Aorta (tissue), 5 donors: ENCODE data around the gene MSANTD2. TPM values are rescaled to one million over a fixed set of nuclear protein-coding genes. Genes with fewer than 3 reads are reported as not detected.

Experiments
- ATAC-seq: fragments of 200-7000 bp; cut with Tn5 transposase; one replicate; pipeline ENCODE4 v1.9.1; 2022; ENCODE audit warnings: moderate library complexity; ENCODE audit not compliant: low FRiP score
- DNase-seq, 2 donors: peaks; one replicate each; pipeline ENCODE4 v3.0.0-alpha.2; 2020
- H3K27ac ChIP-seq, 2 donors: one replicate each; pipeline ENCODE4 v1.5.1; 2013; ENCODE audit warnings: low read length in 2 of 2, mild to moderate bottlenecking in 2 of 2, moderate library complexity in 2 of 2, control low read depth in 1 of 2, inconsistent platforms in 1 of 2, low read depth in 1 of 2
- H3K27me3 ChIP-seq, 2 donors: one replicate each; pipeline ENCODE4 v1.6.1; 2013; ENCODE audit warnings: control low read depth in 1 of 2, low read length in 1 of 2, mild to moderate bottlenecking in 1 of 2, moderate library complexity in 1 of 2; ENCODE audit not compliant: insufficient read depth in 2 of 2, control insufficient read depth in 1 of 2
- H3K36me3 ChIP-seq, 2 donors: one replicate each; pipeline ENCODE4 v1.6.1; 2013; ENCODE audit warnings: control low read depth in 1 of 2, low read length in 1 of 2, mild to moderate bottlenecking in 1 of 2; ENCODE audit not compliant: insufficient read depth in 2 of 2, control insufficient read depth in 1 of 2
- H3K4me1 ChIP-seq, 2 donors: one replicate each; pipeline ENCODE4 v1.6.1; 2013; ENCODE audit warnings: low read length in 2 of 2, control low read depth in 1 of 2, mild to moderate bottlenecking in 1 of 2, moderate library complexity in 1 of 2; ENCODE audit not compliant: insufficient read depth in 2 of 2, control insufficient read depth in 1 of 2
- H3K4me3 ChIP-seq, 2 donors: one replicate each; pipeline ENCODE4 v1.5.1; 2013; ENCODE audit warnings: low read length in 2 of 2, control low read depth in 1 of 2, mild to moderate bottlenecking in 1 of 2
- H3K9me3 ChIP-seq: one replicate; pipeline ENCODE4 v1.6.1; 2013; ENCODE audit warnings: mild to moderate bottlenecking, low read length; ENCODE audit not compliant: control insufficient read depth
- WGBS, 2 donors: extraction: QIAGEN DNeasy Blood & Tissue Kit; methylation state at CpG; one replicate each; pipeline ENCODE4 v1.1.7; 2013; 5-methylcytosine and 5-hydroxymethylcytosine counted together
- intact Hi-C, 2 donors: fragments of 100-400 bp; cut with DNase I; formaldehyde crosslinking; loops; one replicate each; pipeline versions ENCODE4 v1.14.2 to v1.15.0; 2022
- long read RNA-seq, 2 donors: library from polyadenylated mRNA; unstranded; transcript quantifications; one replicate each; pipeline ENCODE4 v2.0.0, GENCODE V29; 2020 to 2021
- polyA plus RNA-seq, 2 donors: library from polyadenylated mRNA; stranded (reverse); fragments of 200-250 nt; gene quantifications; one replicate each; pipeline ENCODE4 v1.2.3, GENCODE V29; 2013
- total RNA-seq, 2 donors: library from RNA; stranded (reverse); fragmentation: NEBNext Ultra II Directional; extraction: Animal tissue kit (Norgen Biotek cat#: 25700); gene quantifications; one replicate each; pipeline ENCODE4 v1.2.1, GENCODE V29; 2021
- donor health status: healthy with polysubstance abuse.
- donor health status: Bipolar disorder and iron deficiency.
- donor health status: DM: no; HTN: no; CAD: no.
- donor health status: DM: no; HTN: no; CAD: no.
- donor health status: DM: yes; HTN: yes; CAD: no.

Gene MSANTD2
- total RNA-seq (10 to 100 TPM; 21.5 to 23.6 TPM), polyA plus RNA-seq (10 to 100 TPM in 1 of 2 donors, 1 to 10 TPM in 1; 6.3 to 18.0 TPM)
- long read RNA-seq, donor 1, partial matches to known transcripts, result 0 of 9 reads
- long read RNA-seq, donor 1, other reads (novel, unspliced or antisense), result 8 of 9 reads
- long read RNA-seq, donor 2, transcript MSANTD2-201 (4 exons, 2,495 nt), result major isoform, 5 of 11 reads
- long read RNA-seq, donor 2, partial matches to known transcripts, result 0 of 11 reads
- long read RNA-seq, donor 2, other reads (novel, unspliced or antisense), result 4 of 11 reads

DNA sequence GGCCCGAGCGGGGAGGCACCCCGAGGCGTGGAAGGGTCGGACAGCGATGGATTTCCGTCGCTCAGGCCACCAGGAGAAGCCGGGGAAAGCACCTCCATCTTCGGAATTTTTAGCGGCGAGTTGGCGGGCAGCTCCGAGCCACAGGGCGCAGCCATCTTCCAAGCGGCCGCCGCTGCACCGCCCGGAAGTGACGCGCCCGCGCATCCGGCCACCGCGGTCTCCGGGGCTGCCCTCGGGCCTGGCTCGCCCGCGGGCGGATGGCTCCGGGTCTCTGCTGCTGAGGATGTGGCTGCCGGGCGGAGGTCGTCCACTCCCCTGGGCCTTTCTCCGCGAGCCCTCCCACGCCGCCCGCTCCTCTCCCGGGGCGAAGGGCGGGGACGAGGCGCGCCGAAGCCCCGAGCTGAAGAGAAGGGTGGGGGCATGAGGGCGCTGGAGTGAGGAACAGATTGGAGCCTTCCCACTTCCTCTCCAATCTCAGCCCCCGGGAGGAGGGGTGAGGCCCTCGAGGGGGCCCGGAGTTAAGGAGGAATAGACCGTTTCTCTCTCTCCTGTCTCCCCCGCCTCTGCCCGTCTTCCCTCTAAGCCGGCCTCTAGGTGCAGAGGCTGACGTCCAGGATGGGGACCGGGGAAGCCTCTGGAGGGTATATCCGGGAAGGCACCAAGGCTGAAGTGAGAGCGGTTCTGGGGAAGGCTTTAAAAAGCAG lies at the start of gene MSANTD2:
Gene MSANTD2 (minus strand): TSS at position 181 of the 704 bp plus-strand sequence. CDS start 26 bp downstream, at position 155.
- no peaks in the 10 kb centered on the region for H3K9me3 ChIP-seq
- intact Hi-C loops, result loop anchor here (2.0 to 5.0 kb wide), 2 partner anchors 37 to 38 kb away; partner anchors contain the start of gene ESAM (in 1 of the 2)
- DNase-seq (peak; percentile 90 to 94), ATAC-seq (peak; percentile 97)
- peak within 1 kb of the TSS; percentile 95 to 97 for H3K4me3 ChIP-seq
- no peaks in the 10 kb centered on the region for H3K36me3 ChIP-seq
- WGBS, 2 donors, result 0 to 1% methylated on average over 57 to 62 of the region's 62 CpGs
- no peaks in the 10 kb centered on the region for H3K27me3 ChIP-seq
- H3K4me1 ChIP-seq, result peaks cover 1 to 6% of the 10 kb centered on the region in 2 donors
- H3K27ac ChIP-seq, result peak within 1 kb of the TSS; percentile 77 to 99

DNA sequence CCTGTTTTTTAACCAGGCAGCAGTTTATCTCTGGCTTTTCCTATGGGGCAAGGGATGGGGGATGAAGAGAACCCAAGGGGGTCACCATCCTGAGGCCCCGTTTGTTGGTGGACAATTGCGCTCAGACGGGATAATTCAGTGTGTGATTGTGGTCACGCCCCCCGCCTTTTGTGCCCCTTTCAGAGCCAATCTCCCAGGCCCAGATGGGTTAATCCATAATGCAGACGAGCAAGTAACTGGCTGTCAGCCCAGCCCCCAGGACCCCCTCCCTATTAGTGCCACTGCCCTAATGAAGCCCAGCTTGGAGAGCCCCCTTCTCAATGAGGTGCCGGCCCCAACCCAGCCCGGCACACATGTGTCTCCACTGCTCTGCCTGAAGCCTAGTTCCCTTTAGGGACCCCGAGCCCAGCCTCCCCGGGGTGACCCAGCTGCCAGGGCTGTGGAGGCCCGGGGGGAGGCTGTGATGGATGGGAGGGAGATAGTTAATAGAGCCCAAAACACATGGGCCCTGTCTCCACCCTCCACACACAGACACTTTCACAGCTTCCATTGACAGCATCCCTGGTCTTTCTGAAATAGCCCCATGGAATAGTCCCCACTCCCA lies 46.0 kb upstream of the MSANTD2 start:
- no peaks in the 10 kb centered on the region for H3K36me3 ChIP-seq
- intact Hi-C loops, result no loop called here
- H3K9me3 ChIP-seq, result no peaks in the 10 kb centered on the region
- H3K27ac ChIP-seq, result no peak overlapping the region
- no peak for DNase-seq
- WGBS, 2 donors, result 8 to 11% methylated on average over 11 of the region's 11 CpGs
- ATAC-seq, result no peak
- no peak overlapping the region for H3K4me3 ChIP-seq
- H3K27me3 ChIP-seq, result no peaks in the 10 kb centered on the region
- no peaks in the 10 kb centered on the region for H3K4me1 ChIP-seq

DNA sequence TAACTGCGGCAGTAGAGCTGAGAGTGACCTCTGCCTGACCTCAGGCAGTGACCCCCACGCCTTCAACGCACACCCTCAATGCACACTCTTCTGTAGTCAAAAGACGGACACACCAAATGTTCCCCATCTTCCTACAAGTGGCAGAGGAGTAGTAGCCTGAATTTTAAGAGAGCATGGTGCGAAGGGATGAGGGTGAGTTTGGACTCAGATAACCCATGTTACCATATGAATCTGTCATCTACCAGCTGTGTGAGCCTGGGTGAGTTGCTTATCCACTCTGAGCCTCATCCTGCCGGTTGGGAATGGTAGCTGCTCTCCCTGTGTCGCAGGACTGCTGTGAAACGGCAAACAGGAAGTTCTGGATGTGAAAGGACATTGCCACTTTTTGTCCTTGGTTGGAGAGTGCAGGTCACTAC lies 44.5 kb upstream of the MSANTD2 start:
- WGBS, 2 donors, result 8 to 10% methylated on average over 8 of the region's 8 CpGs
- no peaks in the 10 kb centered on the region for H3K4me1 ChIP-seq
- no peak for ATAC-seq
- H3K4me3 ChIP-seq, result no peak overlapping the region
- peaks cover 0 to 3% of the 10 kb centered on the region in 2 donors for H3K27me3 ChIP-seq
- intact Hi-C loops, result no loop called here
- no peaks in the 10 kb centered on the region for H3K36me3 ChIP-seq
- no peak overlapping the region for H3K27ac ChIP-seq
- H3K9me3 ChIP-seq, result no peaks in the 10 kb centered on the region
- no peak for DNase-seq

DNA sequence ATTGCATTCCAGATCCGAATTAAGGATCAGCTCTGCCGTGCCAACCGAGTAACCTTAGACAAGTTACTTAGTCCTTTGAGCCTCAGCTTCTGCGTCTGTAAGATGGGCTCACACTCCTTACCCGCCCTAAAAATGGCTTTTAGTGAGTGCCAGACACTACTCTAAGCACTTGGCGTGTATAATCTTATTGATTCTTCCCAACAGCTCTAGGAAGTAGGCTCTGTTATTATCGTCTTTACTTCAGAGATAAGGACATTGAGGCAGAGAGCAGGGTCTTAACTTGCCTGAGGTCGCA lies 43.4 kb upstream of the MSANTD2 start:
- no peak overlapping the region for H3K27ac ChIP-seq
- intact Hi-C loops, result no loop called here
- ATAC-seq (no peak), DNase-seq (no peak)
- no peak overlapping the region for H3K4me3 ChIP-seq
- WGBS, 2 donors, result 8 to 9% methylated on average over 8 of the region's 8 CpGs
- H3K36me3 ChIP-seq, result no peaks in the 10 kb centered on the region
- no peaks in the 10 kb centered on the region for H3K9me3 ChIP-seq
- H3K27me3 ChIP-seq, result peaks cover 0 to 3% of the 10 kb centered on the region in 2 donors
- H3K4me1 ChIP-seq, result no peaks in the 10 kb centered on the region

DNA sequence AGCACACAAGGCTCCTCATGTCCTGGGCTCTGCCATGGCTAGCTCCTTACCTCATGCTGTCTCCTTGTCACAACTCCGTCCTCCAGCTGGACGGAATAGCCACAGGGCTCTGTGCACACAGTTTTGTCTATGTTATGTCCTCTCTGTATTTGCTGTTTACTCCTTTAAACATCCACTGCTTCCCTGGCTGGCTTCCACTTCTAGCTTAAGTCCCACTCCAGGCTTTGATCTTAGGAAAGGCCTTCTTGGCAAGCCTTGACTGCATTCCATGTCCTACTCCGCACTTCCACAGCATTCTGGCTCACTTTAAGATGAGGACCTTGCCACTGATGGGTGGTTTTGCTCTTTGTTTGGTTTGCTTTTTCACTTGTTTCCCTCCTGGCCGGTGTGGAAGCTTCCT lies 42.1 kb upstream of the MSANTD2 start:
- intact Hi-C loops, result no loop called here
- ATAC-seq (no peak), DNase-seq (no peak)
- Histone ChIP-seq H3K36me3 (no peaks in the 10 kb centered on the region), H3K27ac (no peak overlapping the region), H3K4me3 (no peak overlapping the region), H3K9me3 (no peaks in the 10 kb centered on the region), H3K4me1 (no peaks in the 10 kb centered on the region), H3K27me3 (peaks cover 0 to 3% of the 10 kb centered on the region in 2 donors)
- WGBS, 2 donors, result 63% methylated on average over 4 of the region's 4 CpGs

DNA sequence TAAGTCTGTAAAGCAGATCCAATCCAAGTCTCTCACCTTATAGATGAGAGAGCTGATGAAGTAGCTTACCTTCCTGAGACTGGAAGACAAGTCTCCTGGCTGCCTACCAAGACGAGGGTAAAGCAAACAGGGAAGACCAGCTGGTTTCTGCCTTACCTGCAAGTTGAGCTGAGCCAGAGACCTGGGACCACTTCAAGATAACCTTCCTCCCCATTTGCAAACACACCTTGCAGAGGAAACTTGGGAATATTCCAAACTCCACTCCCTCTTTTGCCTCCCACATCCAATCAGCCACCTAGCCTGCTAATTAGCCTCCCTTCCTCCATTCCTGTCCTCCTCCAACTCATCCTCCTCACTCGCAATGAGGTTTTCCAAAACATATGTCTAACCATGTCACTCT lies 41.6 kb upstream of the MSANTD2 start:
- Histone ChIP-seq H3K27ac (no peak overlapping the region), H3K9me3 (no peaks in the 10 kb centered on the region), H3K36me3 (no peaks in the 10 kb centered on the region), H3K27me3 (peaks cover 0 to 3% of the 10 kb centered on the region in 2 donors), H3K4me1 (no peaks in the 10 kb centered on the region), H3K4me3 (no peak overlapping the region)
- WGBS, 2 donors, result 84 to 87% methylated on average over 2 of the region's 2 CpGs
- no peak for ATAC-seq
- intact Hi-C loops, result no loop called here
- DNase-seq, result no peak

DNA sequence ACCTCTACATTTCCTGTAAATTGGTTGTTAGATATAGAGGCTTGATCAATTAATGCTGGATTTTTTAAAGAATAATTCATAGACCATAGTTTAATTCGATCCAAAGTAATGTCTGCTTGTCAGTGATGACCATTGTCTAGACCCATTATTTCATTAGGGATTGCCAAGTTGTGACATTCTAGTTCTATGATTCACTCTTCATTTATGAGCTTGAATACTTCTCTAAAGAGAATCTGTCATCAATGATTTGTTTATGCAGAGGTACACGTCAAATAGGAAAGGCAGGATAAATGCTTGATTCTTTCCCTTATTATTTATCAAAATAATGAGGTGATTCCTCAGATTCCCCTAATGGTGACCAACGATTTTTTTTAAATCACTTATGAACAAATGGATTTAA lies 41.0 kb upstream of the MSANTD2 start:
- intact Hi-C loops, result no loop called here
- peaks cover 0 to 3% of the 10 kb centered on the region in 2 donors for H3K27me3 ChIP-seq
- no peak for DNase-seq

DNA sequence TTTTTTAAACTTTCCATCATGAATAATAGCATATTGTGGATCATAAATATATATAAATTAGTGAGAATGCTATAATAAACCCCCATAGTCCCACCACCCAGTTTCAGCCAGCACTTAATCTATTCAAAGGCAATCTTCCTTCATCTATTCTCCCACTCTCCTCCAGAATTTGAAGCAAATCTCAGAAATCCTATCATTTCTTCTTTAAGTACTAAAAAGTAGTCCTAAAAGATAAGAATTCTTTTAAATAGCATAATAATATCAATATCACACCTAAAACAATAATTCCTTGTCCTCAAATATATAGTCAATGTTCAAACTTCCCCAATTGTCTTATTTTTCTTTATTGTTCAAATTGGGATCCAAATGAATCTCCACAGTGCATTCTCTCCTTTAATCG lies 40.5 kb upstream of the MSANTD2 start:
- H3K27ac ChIP-seq, result no peak overlapping the region
- H3K27me3 ChIP-seq, result peaks cover 0 to 3% of the 10 kb centered on the region in 2 donors
- H3K4me3 ChIP-seq, result no peak overlapping the region
- intact Hi-C loops, result no loop called here
- DNase-seq (no peak), ATAC-seq (no peak)
- H3K4me1 ChIP-seq, result no peaks in the 10 kb centered on the region
- H3K36me3 ChIP-seq, result no peaks in the 10 kb centered on the region
- no peaks in the 10 kb centered on the region for H3K9me3 ChIP-seq
- WGBS, 2 donors, result 79 to 82% methylated on average over 1 of the region's 1 CpG

More for the DNA sequence above, 41.0 kb upstream of the MSANTD2 start:
- Histone ChIP-seq H3K36me3 (no peaks in the 10 kb centered on the region), H3K9me3 (no peaks in the 10 kb centered on the region), H3K27ac (no peak overlapping the region), H3K4me3 (no peak overlapping the region), H3K4me1 (no peaks in the 10 kb centered on the region)
- WGBS, 2 donors, result 61 to 62% methylated on average over 3 of the region's 3 CpGs
- no peak for ATAC-seq
